GM11168 (cell line): ENCODE results near the gene PACS2.

ENCODE experiments used
- in situ Hi-C: fragments of 300-500 bp; cut with MboI; formaldehyde crosslinking; loops from one replicate; pipeline ENCODE4 v1.12.0; 2022; ENCODE audit warnings: low sequenced_read_pairs; ENCODE audit not compliant: unreplicated experiment

Gene PACS2

DNA sequence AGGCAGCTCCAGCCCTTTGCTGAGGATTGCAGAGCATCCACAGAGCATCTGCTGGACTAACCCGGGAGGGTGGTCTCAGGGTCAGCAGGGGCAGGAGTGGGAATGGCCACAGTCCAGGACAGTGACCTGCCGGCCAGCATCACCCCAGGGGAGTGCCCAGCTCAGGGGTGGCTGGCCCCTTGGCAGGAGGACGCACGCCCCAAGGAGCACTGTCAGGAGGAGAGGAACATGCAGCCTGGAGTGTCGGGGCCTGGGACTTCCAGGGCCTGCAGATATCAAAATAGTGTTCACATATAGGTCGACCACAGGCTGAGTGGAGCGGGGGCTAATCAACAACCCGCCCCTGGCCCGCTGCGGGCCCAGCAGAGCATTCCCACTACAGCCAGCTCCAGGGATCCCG, 50.6 kb downstream of the PACS2 start:
- in situ Hi-C loops, result no loop called here

DNA sequence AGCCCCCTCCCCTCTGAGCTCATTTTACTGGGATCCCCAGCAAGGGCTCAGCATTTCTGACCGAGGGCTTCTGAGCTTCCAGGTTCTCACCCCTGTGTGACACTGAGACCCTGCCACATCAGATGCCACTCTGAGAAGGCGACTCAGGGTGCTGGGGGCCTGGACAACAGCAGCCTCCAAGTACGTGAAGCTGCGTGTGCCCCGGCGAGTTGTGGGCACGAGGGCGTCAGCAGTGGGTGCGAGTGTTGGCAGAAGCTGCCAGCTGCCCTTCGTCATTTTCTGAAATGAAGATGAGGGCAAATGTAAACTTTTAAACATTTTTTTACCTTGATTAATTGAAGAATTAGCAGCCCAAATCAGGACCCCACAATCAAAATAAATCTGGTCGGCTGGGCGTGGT, 51.1 kb downstream of the PACS2 start:
- in situ Hi-C loops, result no loop called here

DNA sequence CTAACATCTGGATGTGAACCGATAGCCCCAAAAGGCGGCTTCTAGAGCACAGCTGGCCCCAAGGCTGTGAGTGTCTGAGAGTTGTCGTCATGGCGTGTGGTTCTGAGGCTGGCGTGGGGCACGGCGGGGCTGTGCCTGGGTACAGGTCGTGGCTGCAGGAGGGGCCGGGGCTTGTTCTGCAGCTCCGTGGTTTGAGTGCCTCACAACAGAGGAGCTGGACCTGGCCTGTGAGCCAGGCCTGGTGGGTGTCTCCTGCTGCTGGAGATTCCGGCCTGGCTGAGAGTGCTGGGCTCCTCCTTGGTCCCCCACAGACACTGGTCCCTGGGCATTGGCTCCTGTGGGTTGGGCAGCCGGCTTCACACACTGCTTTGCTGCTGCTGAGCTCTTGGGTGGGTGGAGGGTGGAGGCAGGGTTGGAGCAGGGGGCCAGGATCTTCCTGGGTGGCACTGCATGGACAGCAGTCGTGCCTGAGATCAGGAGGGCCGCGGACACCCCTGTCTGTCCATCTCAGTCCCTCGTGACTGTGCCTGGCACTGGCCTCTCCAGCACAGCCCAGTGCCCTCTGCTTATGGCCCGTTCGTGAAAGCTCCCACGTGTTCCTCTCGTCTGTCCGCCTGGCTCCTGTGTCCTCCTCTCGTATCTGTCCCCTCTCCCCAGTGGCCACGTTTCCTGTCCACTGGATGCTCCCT, 52.0 kb downstream of the PACS2 start:
- in situ Hi-C loops, result no loop called here

DNA sequence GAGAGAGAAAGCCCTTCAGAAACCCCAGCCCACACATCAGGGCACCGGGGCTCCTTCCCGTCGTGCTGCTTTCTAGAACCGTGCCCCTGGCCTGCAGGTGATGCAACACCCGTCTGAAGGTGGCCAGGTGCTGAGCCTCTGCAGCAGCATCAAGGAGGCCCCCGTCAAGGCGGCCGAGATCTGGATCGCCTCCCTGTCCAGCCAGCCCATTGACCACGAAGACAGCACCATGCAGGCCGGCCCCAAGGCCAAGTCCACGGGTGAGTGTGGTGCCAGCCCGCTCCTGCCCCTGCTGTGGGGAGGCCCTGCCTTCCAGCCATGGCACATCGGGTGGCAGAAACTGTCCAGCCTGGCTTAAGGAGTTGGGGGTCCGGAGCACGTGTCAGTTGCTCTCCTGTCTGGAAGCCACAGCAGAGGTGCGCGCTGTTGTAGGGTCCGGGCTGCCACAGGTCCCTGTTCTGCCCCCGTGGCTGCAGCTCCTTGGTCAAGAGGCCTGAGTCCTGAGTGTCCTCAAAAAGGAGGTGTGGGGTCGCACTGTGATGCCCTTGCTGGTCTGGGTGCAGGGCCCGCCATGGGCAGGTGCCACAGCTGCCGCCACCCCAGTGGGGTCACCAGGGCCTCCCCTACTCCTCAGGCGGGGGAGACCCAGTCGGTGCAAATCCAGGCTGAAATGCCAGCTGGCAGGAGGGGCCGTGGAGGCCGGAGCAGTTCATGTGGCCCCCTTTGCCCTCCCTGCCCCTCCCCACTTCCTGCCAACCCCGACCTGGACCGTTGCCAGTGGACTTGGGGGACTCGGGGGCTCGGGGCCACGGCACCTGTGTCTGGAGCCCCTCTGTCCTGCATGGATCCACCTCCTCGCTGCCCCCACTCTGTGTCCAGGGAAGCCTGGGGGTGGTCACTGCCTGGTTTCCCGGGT, 52.8 kb downstream of the PACS2 start:
- in situ Hi-C loops, result no loop called here

DNA sequence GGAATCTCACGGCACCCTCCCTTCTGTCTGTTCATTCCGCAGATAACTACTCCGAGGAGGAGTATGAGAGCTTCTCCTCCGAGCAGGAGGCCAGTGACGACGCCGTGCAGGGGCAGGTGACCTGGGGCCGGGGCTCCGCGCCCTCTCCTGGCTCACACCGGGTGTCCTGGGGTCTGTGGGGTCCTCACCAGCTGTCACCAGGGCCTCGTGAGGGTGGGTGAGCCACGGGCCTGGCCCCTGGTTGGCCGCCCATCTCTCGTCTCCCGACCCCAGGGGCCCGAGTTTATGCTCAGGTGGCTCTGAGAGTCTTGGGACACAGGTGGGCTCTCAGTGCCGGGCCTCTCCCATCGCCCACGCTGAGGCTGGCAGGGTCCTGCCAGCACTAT, 53.5 kb downstream of the PACS2 start:
- in situ Hi-C loops, result no loop called here

DNA sequence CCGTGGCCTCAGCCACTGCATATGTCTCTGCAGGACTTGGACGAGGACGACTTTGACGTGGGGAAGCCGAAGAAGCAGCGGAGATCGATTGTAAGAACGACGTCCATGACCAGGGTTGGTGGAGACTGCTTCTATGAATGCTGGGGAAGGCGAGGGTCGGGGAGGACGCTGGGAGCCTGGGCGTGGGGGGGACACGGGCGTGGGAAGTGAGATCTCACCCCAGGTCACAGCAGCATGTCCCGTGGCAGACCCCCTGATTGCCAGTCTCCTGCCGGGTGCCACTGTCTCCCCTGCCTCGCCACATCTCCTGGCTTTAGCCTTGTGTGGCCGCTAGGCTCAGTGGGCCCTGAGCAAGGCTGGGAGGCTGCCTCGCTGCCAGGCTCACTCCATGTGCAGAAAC, 53.9 kb downstream of the PACS2 start:
- in situ Hi-C loops, result no loop called here

DNA sequence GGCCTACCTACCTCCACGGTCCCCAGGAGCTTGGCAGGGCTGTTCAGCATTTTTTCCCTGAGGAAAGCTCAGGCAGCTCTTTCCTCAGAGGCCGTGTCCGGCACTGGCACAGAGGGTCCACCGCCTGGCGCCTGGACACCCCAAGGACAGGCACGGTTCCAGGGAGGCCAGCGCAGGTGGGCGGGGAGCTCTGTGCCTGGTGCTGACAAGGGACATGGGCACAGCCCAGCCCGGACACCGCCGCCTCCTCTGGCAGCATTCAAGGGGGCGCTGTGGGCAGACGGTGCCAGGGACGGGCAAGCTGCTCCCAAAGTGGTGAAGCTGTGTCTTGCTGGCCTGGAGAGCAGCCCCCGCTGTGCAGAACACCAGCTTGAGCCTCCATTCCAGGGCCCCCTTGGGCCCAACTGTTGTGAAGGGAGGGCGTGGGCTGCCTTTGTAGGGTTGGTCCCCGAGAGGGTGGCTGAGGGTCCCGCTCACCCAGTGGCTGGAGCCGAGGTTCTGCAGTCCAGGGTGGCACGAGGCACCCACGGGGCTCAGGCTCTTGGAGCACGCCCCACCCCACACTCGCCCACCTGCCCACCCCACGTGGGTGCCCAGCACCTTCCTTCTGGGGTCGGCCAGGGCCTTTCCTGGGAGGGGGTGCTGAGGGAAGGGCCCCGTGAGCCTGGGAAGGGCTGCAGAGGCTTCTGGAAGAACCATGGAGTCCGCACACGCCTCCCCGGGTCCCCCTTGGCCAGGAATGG, 54.5 kb downstream of the PACS2 start:
- in situ Hi-C loops, result no loop called here

DNA sequence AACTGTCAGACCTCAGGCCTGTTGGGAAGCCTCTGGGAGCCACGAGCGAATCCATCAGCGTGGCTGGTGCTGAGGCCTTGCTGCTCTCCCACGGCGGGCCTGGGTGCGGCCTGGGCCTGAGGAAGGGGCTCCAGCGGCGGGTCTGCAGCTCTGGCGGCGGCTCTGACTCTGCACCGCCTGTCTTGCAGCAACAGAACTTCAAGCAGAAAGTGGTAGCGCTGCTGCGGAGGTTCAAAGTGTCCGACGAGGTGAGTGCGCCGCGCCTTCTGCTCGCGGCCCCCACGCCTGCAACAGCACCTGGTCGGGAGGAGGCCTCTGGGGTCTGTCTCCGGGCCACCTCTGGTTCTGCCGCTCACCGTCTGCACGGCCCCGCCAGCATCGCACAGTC, 55.1 kb downstream of the PACS2 start:
- in situ Hi-C loops, result loop anchor here (5.0 to 10.0 kb wide), 2 partner anchors 105 to 158 kb away; partner anchors contain the start of genes CRIP2 and TMEM121

DNA sequence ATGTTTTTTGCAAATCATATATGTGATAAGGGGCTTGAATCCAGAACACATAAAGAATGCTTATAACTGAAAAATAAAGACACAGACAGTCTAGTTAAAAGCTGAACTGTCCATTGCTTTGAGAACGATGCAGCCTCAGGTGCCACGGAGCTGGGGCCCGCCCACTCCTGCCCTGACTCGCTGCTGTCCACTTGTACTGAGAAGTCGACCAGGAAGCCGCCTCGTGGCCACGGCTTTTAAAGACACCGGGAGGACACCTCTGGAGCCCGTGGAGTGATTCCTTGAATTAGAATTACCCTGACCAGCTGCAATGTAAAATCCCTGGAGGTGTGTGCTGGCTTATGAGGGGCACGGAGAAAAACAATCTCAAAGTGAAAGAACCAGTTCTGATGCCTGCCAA, 59.8 kb downstream of the PACS2 start:
- in situ Hi-C loops, result loop anchor here (5.0 to 10.0 kb wide), 2 partner anchors 100 to 153 kb away; partner anchors contain the start of genes CRIP2 and TMEM121

DNA sequence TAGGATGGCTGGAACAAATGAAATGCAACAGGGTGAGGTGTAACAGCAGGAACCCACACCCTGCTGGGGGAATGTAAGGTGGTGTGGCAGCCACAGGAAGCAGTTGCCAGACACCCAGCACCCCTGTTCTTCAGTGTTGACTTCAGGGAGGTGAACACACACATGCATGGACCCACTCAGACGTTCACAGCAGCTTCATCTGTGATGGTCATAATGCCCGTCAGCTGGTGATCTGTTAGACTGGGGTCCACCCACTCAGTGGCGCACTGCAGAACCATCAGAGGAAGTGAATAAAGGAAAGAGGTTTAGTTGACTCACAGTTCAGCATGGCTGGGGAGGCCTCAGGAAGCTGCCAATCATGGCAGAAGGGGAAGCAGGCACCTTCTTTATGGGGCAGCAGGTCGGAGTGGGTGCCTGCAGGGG, 61.1 kb downstream of the PACS2 start:
- in situ Hi-C loops, result loop anchor here (10.0 kb wide), 1 partner anchor 99 kb away; the partner anchor contains the start of gene CRIP2

DNA sequence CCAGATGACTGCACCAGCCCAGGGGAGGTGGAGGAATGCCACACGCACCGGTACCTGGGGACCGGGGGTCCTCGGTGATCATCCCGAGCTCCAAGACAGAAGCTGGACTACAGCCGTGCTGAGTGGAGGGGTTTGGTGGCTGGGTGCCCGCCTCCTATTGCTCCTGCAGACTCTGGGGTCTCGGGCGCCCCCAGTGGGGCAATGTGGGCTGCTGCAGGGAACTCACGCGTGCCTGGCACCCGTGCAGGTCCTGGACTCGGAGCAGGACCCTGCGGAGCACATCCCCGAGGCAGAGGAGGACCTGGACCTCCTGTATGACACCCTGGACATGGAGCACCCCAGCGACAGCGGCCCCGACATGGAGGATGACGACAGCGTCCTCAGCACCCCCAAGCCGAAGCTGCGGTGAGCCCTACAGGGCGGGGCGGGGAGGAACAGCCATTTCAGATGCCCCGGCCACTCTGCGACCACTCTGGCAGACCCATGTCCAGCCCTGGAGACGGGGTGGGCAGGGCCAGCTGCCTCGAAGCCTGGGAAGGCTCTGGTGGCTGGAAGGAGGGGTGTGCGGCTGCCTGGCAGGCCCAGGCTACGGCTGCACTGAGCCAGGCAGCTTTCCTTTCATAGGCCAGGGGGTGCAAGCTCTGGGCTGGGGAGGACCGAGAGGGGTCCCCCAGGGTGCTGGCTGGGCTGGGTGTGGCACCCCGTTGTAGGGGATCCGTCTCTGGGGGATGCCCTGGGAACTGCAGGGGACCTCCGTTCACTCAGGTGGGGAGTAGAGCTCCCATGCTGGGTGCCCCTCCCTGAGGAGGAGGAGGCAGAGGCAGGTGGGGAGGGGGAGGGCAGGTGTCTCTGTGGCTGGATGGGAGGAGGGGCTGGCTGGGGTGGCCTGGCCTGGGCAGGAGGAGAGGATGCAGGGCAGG, 62.2 kb downstream of the PACS2 start:
- in situ Hi-C loops, result loop anchor here (10.0 kb wide), 1 partner anchor 98 kb away; the partner anchor contains the start of gene CRIP2

DNA sequence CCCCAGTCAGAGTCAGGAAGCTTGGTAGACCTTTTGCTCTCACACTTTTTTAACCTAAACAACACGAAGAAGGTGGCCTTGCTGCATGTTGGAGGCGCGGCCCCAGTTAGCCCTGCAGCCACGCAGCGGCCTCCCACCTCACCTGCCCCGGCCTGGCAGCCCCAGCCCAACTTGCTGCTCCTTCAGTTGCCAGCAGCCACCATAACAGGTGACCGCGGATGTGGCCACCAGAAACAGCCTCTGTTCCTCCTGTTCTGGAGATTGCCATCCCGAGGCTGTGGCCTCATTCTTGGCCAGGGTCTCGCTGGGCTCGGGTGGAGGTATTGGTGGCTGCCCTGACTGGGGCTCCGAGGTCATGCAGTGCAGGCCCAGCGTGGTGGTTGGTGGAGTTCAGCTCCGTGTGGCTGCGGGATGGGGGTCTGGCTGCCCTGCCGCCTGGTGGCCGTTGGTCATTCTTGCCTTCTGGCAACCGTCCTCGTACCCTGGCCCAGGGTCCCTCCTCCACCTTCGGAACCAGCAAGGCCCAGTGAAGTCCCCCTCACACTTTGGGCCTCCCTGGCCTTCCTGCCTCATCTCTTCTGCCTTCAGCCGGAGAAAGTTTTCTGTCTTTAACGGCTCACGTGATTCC, 63.1 kb downstream of the PACS2 start:
- in situ Hi-C loops, result loop anchor here (10.0 kb wide), 1 partner anchor 97 kb away; the partner anchor contains the start of gene CRIP2

DNA sequence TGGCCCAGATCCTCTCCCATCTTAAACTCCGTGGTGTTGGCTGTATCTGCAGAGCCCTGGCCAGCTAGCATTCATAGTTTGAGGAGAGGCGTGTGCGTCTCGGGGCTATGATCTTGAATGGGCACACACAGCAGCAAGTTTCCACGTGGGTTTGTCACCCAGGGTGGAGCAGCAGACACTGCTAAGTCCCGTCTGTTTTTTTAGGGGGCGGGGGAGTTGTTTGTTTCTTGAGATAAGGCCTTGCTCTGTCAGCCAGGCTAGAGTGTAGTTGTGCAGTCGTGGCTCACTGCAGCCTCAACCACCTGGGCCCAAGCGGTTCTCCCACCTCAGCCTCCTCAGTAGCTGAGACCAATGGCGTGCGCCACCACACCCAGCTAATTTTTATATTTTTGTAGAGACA, 63.7 kb downstream of the PACS2 start:
- in situ Hi-C loops, result loop anchor here (10.0 kb wide), 1 partner anchor 97 kb away; the partner anchor contains the start of gene CRIP2

DNA sequence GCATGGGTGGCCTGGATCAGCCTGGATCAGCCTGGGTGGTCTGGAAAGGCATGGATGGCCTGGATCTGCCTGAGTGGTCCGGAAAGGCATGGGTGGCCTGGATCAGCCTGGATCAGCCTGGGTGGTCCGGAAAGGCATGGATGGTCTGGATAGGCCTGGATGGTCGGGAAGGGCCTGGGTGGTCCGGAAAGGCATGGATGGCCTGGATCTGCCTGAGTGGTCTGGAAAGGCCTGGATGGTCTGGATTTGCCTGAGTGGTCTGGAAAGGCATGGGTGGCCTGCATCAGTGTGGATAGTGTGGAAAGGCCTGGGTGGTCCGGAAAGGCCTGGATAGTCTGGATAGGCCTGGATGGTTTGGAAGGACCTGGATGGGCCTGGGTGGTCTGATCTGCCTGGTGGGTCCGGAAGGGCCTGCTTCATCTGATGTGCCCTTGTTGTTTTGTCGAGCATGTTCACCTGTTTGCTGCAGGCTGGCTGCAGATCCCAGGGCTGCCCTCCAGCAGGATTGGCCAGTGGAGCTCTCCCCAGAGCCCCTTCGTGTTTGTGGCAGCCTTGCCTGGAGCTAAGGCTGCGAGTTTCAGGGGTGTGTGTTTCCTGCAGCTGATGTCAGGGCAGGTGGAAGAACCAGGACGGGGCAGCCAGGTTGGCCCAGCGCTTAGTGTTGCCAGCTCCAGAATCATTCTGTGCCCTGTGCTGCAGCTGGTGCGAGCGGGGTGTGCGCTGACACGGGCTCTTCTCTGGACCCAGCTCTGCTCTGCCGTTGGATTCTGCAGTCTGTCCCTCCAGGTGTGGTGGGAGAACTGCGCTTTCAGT, 64.5 kb downstream of the PACS2 start:
- in situ Hi-C loops, result loop anchor here (10.0 kb wide), 1 partner anchor 96 kb away; the partner anchor contains the start of gene CRIP2

DNA sequence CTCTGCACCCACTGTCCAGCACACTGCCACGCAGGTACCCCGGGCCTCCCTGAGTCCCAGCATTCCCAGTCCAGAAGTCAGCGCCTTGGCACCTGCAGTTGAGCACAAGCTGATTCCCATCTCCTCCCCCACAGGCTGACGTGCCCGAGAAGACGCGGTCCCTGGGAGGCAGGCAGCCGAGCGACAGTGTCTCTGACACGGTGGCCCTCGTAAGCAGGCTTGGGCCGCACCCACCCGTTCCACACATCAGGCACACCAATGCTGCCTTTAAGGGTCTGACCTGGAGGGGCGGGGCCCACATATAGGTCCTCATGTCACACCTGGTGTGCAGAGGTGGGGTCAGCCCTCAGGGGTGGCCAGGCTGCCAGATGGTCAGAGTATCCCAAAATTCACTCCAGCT, 65.4 kb downstream of the PACS2 start:
- in situ Hi-C loops, result loop anchor here (10.0 kb wide), 1 partner anchor 95 kb away; the partner anchor contains the start of gene CRIP2

DNA sequence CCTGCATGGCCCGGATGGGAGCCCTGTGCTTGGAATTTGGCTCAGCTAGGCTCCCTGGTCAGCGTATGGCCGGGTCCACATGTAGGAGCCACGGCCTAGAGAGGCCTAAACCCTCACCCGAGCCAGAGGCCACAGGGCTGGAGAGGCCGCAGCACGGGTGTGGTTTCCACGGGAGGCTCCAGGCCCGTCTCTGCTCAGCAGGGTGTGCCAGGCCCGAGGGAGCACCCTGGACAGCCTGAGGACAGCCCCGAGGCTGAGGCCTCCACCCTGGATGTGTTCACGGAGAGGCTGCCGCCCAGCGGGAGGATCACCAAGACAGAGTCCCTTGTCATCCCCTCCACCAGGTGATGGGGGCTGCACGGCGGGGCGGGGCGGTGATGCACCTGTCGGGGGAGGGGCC, 66.2 kb downstream of the PACS2 start:
- in situ Hi-C loops, result no loop called here

DNA sequence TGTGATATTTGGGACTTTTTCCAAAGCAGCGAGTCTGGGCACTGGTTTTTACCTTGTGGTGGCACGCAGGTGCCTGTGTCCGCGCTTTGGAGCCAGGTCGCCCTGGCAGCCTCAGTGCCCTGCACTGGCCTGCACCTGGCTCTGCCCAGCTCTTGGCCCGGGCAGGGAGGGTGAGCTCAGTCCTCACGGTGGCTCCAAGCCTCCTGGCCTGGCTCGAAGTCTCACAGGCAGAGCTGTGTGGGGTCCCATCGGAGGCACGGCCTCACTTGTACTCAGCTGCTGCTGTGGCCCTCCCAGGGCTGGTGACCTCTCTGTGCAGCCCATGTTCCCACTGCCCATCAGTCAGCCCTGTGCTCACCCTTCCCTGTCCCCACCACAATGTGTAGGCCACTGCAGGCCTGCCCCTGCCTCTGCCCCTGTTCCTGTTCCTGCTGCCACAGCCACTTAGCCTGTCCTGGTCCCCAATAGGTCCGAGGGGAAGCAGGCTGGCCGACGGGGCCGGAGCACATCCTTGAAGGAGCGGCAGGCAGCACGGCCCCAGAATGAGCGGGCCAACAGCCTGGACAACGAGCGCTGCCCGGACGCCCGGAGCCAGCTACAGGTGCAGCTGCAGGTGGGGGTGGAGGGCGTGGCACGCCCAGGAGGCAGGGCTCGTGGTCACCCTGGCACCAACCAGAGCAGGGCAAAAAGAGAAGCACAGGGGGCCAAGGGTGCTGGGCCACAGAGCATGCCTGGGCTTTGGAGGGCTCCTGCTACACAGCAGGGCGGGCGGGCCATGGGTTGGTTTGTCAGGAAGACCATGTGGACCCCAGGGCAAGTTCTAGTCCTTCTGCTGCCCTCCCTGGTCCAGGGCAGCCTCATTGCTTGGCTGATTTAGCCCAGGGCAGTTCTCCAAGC, 67.1 kb downstream of the PACS2 start:
- in situ Hi-C loops, result no loop called here
